OCI-M1 (cell line): ENCODE data around the gene SPSB3.
"Not testable (repeated sequence)": the region's sequence is repeated elsewhere in the genome, so short reads cannot be mapped to it uniquely, and the experiment has no call there.

ENCODE experiments used
- DNase-seq: peaks from one replicate; lab custom pipeline; 2025; lab: John Stamatoyannopoulos, UW

Gene SPSB3

GRCh38 chr16:1741553-1742165, 40.7 kb downstream of the SPSB3 start:
- no peak for DNase-seq

GRCh38 chr16:1740781-1741490, 41.4 kb downstream of the SPSB3 start:
- no peak for DNase-seq

- no peak for DNase-seq
These were observed 42.1 kb downstream of the SPSB3 start for GRCh38 chr16:1740234-1740633.

GRCh38 chr16:1734816-1735215, 47.6 kb downstream of the SPSB3 start:
- no peak for DNase-seq

- DNase-seq = no peak
These were observed 48.2 kb downstream of the SPSB3 start for GRCh38 chr16:1734123-1734522.

- not testable (repeated sequence) for DNase-seq
These were observed 49.8 kb downstream of the SPSB3 start for GRCh38 chr16:1732551-1732987.

- no peak for DNase-seq
These were observed 50.3 kb downstream of the SPSB3 start for GRCh38 chr16:1732071-1732470.

GRCh38 chr16:1731603-1732002, 50.8 kb downstream of the SPSB3 start:
- DNase-seq = no peak

- no peak for DNase-seq
These were observed 51.3 kb downstream of the SPSB3 start for GRCh38 chr16:1731073-1731472.

GRCh38 chr16:1729445-1729844, 52.9 kb downstream of the SPSB3 start:
- DNase-seq = no peak

GRCh38 chr16:1729026-1729425, 53.3 kb downstream of the SPSB3 start:
- no peak for DNase-seq

- no peak for DNase-seq
These were observed 54.4 kb downstream of the SPSB3 start for GRCh38 chr16:1727651-1728624.
